ENCODE measurements around the gene STIP1.

STIP1 gene

DNA sequence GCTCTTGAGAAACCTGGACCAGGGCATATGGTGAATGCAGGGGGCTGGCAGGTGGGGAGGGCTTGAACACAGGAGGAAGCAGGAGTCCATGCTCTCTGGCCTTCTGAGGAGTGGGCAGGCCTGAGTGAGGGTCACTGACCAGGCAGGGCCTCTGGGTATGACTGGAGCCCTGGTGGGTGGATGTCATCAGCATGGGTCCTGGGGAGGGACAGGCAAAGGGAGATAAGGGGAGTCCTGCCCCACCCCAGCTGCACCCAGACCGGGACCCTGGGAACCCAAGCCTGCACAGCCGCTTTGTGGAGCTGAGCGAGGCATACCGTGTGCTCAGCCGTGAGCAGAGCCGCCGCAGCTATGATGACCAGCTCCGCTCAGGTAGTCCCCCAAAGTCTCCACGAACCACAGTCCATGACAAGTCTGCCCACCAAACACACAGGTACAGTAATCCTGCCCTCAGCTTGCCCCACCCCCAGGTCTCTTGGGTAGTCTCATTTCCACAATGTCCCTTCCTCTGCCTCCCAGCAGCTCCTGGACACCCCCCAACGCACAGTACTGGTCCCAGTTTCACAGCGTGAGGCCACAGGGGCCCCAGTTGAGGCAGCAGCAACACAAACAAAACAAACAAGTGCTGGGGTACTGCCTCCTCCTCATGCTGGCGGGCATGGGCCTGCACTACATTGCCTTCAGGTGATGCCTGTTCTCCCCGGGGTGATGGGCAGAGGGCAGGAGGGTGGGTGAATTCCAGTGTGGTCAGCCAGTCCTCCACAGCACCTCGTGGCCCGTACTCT is 46.4 kb downstream of the STIP1 start:
- TF ChIP-seq ZFX (IDR thresholded peaks at IDR 0.05; ENCODE audit: borderline replicate concordance): no peak
- TF ChIP-seq, protein P1, sequence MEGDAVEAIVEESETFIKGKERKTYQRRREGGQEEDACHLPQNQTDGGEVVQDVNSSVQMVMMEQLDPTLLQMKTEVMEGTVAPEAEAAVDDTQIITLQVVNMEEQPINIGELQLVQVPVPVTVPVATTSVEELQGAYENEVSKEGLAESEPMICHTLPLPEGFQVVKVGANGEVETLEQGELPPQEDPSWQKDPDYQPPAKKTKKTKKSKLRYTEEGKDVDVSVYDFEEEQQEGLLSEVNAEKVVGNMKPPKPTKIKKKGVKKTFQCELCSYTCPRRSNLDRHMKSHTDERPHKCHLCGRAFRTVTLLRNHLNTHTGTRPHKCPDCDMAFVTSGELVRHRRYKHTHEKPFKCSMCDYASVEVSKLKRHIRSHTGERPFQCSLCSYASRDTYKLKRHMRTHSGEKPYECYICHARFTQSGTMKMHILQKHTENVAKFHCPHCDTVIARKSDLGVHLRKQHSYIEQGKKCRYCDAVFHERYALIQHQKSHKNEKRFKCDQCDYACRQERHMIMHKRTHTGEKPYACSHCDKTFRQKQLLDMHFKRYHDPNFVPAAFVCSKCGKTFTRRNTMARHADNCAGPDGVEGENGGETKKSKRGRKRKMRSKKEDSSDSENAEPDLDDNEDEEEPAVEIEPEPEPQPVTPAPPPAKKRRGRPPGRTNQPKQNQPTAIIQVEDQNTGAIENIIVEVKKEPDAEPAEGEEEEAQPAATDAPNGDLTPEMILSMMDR (IDR thresholded peaks at IDR 0.05): no peak
- no peak overlapping the region for H3K27ac ChIP-seq

DNA sequence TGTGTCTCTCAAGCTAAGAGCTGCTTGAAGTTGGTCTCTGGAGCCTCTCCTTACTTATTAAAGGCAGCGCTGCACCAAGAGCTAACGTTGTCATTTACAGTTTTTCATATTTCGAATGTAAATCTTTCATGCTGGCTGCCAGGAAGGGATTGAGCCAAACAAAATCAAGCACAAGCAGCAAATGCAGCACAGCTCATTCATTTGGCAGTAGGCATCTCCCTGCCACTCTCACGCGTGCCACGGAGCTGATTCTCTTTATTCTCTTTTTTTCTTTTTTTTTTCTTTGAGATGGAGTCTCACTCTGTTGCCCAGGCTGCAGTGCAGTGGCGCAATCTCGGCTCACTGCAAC is 47.0 kb downstream of the STIP1 start:
- no peak overlapping the region for H3K27ac ChIP-seq
- no peak for TF ChIP-seq ZFX (IDR thresholded peaks at IDR 0.05; ENCODE audit: borderline replicate concordance)
- TF ChIP-seq, protein P1 (IDR thresholded peaks at IDR 0.05): no peak

DNA sequence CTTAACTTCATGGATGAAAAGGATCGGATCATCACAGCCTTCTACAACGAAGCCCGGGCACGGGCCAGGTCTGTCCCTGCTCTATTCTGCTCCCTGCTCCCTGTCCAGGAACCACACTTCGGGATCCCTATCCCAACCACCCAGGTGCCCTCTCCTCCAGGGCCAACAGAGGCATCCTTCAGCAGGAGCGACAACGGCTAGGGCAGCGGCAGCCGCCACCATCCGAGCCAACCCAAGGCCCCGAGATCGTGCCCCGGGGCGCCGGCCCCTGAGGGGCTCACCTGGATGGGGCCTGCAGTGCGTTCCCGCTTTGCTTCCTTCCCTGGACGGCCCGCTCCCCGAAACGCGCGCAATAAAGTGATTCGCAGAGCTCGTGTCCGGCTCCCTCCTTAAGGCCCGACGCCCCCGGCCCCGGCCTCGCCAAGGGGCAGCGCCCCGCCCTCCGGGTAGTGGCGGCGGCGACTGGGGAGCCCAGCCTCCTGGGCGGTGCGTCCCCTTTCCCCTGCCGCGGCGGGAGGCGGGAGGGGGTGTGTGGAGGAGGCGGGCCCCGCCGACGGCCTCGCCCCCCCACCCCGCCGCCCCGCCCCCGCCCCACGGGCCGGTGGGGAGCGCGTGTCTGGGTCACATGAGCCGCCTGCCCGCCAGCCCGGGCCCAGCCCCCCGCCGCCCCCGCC is 48.1 kb downstream of the STIP1 start, which contains the start of gene VEGFB:
TSS of gene VEGFB (plus strand) at position 672 of the 674 bp plus-strand sequence. CDS start 250 bp downstream, outside the sequence.
- TF ChIP-seq, protein P1 (IDR thresholded peaks at IDR 0.05): no peak
- TF ChIP-seq ZFX (IDR thresholded peaks at IDR 0.05; ENCODE audit: borderline replicate concordance): no peak
- peak within 1 kb of the TSS; percentile 53 for H3K27ac ChIP-seq

DNA sequence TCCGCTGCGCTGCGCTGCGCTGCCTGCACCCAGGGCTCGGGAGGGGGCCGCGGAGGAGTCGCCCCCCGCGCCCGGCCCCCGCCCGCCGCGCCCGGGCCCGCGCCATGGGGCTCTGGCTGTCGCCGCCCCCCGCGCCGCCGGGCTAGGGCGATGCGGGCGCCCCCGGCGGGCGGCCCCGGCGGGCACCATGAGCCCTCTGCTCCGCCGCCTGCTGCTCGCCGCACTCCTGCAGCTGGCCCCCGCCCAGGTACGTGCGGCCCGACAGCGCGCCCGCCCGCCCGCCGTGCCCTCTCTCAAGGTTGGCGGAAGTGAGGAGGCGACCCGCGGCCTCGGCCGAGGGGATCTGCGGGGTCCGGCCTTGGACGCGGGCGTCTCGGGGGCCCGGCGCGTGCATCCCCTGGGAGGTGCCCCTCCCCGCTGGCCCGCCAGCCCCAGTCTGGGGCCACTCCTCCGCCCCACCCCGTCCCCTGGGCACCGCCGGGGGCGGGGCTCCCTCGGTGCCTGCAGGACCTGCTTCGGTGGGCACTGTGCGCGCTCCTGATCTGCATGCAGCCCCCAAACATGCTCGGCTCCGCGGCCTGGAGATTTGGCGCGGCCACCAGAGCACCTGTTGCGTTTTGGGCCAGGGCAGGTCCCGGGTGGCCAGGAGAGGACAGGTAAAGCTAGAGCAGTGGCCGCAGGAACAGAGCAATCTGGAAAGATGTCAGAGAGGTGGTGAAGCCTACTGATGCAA is 48.8 kb downstream of the STIP1 start:
- TF ChIP-seq, protein P1 (IDR thresholded peaks at IDR 0.05): peak; percentile 27
- TF ChIP-seq ZFX (IDR thresholded peaks at IDR 0.05; ENCODE audit: borderline replicate concordance): no peak
- H3K27ac ChIP-seq: peak overlapping the region; percentile 53

DNA sequence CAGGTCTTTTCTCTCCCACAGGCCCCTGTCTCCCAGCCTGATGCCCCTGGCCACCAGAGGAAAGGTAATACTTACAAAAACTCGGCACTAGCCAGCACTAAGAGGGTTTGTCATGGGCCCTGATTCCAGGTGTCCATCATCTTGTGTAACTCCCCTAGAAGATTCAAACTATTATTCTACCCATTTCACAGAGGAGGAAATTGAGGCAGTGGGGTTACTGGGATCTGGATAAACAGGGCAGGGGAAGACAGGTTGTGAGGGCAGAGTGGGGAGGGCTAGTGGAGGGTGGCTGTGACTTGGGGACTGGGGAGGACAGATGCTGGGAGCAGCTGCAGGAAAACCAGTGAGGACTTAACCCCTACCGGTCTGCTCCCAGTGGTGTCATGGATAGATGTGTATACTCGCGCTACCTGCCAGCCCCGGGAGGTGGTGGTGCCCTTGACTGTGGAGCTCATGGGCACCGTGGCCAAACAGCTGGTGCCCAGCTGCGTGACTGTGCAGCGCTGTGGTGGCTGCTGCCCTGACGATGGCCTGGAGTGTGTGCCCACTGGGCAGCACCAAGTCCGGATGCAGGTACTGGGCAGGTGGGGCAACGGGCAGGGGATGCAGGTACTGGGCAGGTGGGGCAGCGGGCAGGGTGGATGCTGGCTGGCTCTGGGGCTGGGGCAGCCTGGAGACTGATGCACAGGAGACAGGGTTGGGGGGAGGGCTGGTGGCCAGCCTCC is 49.6 kb downstream of the STIP1 start:
- H3K27ac ChIP-seq: peak overlapping the region; percentile 53

DNA sequence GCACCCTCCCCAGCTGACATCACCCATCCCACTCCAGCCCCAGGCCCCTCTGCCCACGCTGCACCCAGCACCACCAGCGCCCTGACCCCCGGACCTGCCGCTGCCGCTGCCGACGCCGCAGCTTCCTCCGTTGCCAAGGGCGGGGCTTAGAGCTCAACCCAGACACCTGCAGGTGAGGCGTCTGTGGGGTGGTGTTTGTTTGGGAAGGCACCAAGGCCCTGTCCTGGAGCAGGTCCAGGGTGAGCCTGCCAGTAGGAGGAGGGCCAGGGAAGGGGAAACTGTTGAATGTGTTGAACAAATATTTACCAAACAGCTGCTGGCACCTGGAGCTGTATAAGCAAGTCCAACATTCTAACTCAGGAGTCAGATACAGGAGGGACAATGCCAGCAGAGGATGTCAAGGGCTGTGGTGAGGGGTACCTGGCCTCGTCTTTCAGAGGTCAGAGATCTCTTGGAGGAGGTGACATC is 51.5 kb downstream of the STIP1 start:
- 0 out of 2 replicates have a peak overlapping the region, but pooled peaks have one; percentile 30 for H3K27ac ChIP-seq
- TF ChIP-seq, protein P1 (IDR thresholded peaks at IDR 0.05): no peak
- TF ChIP-seq ZFX (IDR thresholded peaks at IDR 0.05; ENCODE audit: borderline replicate concordance): no peak

More for the DNA sequence above, 49.6 kb downstream of the STIP1 start:
- no peak for TF ChIP-seq ZFX (IDR thresholded peaks at IDR 0.05; ENCODE audit: borderline replicate concordance)
- TF ChIP-seq, protein P1 (IDR thresholded peaks at IDR 0.05): no peak

All from 22Rv1 (cell line).